Immature natural killer cell (primary cell): ENCODE data around the gene PRKAR2B. TPM values are rescaled to one million over a fixed set of nuclear protein-coding genes. Genes with fewer than 3 reads are reported as not detected.
A peak's percentile ranks its signal among the peaks of the same experiment; 100 is the strongest.
"Not testable (repeated sequence)": the region's sequence is repeated elsewhere in the genome, so short reads cannot be mapped to it uniquely, and the experiment has no call there.

Experiments used
- DNase-seq, 3 donors: peaks; one replicate each; pipeline ENCODE4 v3.0.0; 2022; ENCODE audit warnings: mixed read lengths in 1 of 3
- H3K27ac Mint-ChIP-seq, 6 donors: one replicate each; pipeline ENCODE4 v1.8.0; 2020; ENCODE audit warnings: mixed read lengths in 6 of 6, mild to moderate bottlenecking in 5 of 6, inconsistent platforms in 4 of 6, moderate library complexity in 3 of 6
- H3K27me3 Mint-ChIP-seq, 3 donors: one replicate each; pipeline ENCODE4 v1.8.0; 2020 to 2021; ENCODE audit warnings: low read depth in 3 of 3, mild to moderate bottlenecking in 3 of 3, mixed read lengths in 3 of 3, moderate library complexity in 3 of 3, inconsistent platforms in 1 of 3
- H3K36me3 Mint-ChIP-seq, 3 donors: one replicate each; pipeline ENCODE4 v1.8.0; 2020; ENCODE audit warnings: mixed read lengths in 3 of 3, inconsistent platforms in 2 of 3, mild to moderate bottlenecking in 2 of 3
- H3K4me1 Mint-ChIP-seq, 2 donors: one replicate each; pipeline ENCODE4 v1.8.0; 2020; ENCODE audit warnings: inconsistent platforms in 2 of 2, mild to moderate bottlenecking in 2 of 2, mixed read lengths in 2 of 2, moderate library complexity in 1 of 2
- H3K4me3 Mint-ChIP-seq, 5 donors: one replicate each; pipeline ENCODE4 v1.8.0; 2020; ENCODE audit warnings: mild to moderate bottlenecking in 5 of 5, mixed read lengths in 5 of 5, inconsistent platforms in 3 of 5, moderate library complexity in 3 of 5
- H3K9me3 Mint-ChIP-seq, 6 donors: one replicate each; pipeline ENCODE4 v1.8.0; 2020; ENCODE audit warnings: mild to moderate bottlenecking in 6 of 6, mixed read lengths in 6 of 6, inconsistent platforms in 4 of 6, moderate library complexity in 3 of 6
- polyA plus RNA-seq, 3 donors: library from polyadenylated mRNA; unstranded; fragments of 300-500 nt; fragmentation: Illumina TruSeq; gene quantifications; one replicate each; pipeline ENCODE4 v1.2.3, GENCODE V29; 2021

Gene PRKAR2B
- polyA plus RNA-seq, 3 donors from 2014 or later, result 0.74 to 5.9 (median 1.7) TPM

GRCh38 chr7:107035446-107035845 lies 9.1 kb upstream of the PRKAR2B start:
- Mint-ChIP-seq H3K27me3 (peaks cover 0 to 6% (median 0%) of the 10 kb centered on the region in 3 donors), H3K36me3 (peaks cover 0 to 3% (median 0%) of the 10 kb centered on the region in 3 donors), H3K4me1 (no peaks in the 10 kb centered on the region), H3K9me3 (peaks cover 0 to 6% (median 0%) of the 10 kb centered on the region in 6 donors), H3K27ac (no peak overlapping the region), H3K4me3 (no peak overlapping the region)
- DNase-seq, result no peak

DNA sequence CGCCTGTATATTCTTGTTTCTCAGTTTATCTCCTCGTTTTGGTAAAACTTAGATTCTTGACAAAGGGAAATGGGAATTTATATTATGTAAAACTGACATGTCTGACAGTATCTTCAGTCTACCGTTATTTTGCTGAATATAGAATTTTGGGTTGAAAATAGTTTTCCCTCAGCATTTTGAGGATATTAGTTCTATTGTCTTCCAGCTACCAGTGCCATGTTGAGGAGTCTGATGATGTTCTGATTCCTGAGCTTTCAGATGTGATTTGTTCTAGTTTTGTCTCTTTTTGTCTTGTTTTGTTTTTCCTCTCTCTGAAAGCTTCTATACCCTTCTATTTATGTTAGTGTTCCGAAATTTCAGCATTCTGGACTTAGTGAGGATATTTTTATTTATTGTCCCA lies 8.0 kb upstream of the PRKAR2B start:
- Mint-ChIP-seq H3K36me3 (peaks cover 0 to 3% (median 0%) of the 10 kb centered on the region in 3 donors), H3K27ac (no peak overlapping the region), H3K9me3 (peaks cover 0 to 6% (median 0%) of the 10 kb centered on the region in 6 donors), H3K4me1 (no peaks in the 10 kb centered on the region), H3K27me3 (peaks cover 0 to 7% (median 0%) of the 10 kb centered on the region in 3 donors), H3K4me3 (no peak overlapping the region)
- DNase-seq, result no peak

- Mint-ChIP-seq H3K9me3 (peaks cover 0 to 6% (median 0%) of the 10 kb centered on the region in 6 donors), H3K36me3 (peaks cover 0 to 3% (median 0%) of the 10 kb centered on the region in 3 donors), H3K27me3 (peaks cover 0 to 8% (median 0%) of the 10 kb centered on the region in 3 donors), H3K4me1 (no peaks in the 10 kb centered on the region), H3K4me3 (no peak overlapping the region), H3K27ac (no peak overlapping the region)
- DNase-seq, result no peak
These were observed 6.5 kb upstream of the PRKAR2B start for GRCh38 chr7:107037717-107038603.

DNA sequence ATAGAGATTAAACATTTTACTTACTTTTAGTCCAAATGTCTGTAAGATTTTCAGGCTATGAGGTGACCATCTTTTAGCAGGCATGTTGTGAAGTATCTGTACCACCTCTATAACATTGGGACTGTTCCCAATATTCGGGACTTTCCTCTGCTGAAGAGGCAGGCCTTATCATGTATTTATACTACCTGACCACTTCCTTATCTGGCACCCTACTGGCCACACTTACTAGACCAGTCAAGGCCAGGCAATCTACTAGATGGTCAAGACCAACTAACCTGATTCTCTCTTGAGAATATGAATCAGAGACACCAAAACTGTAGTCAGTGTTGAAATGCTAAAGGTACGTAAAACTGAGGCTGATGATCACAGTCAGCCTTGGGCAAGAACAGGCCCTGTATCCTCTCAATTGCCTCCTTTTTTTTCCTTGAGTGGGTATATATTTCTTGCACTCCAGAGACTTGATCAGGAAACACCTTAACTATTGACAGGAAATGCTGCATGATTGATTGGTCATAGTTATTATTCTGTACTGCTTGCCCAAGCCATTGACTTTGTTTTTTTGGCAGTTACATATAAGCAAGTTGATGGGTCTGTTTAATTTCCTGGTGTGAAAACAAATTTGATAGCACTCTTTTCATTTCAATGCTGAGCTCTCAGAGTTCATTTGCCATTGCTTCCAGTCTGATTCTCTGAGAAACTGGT lies 5.2 kb upstream of the PRKAR2B start:
- Mint-ChIP-seq H3K36me3 (peaks cover 0 to 3% (median 0%) of the 10 kb centered on the region in 3 donors), H3K27me3 (peaks cover 0 to 14% (median 4%) of the 10 kb centered on the region in 3 donors), H3K27ac (no peak overlapping the region), H3K4me3 (no peak overlapping the region), H3K4me1 (peaks cover 2 to 6% of the 10 kb centered on the region in 2 donors), H3K9me3 (peaks cover 0 to 6% (median 0%) of the 10 kb centered on the region in 6 donors)
- DNase-seq, result no peak

DNA sequence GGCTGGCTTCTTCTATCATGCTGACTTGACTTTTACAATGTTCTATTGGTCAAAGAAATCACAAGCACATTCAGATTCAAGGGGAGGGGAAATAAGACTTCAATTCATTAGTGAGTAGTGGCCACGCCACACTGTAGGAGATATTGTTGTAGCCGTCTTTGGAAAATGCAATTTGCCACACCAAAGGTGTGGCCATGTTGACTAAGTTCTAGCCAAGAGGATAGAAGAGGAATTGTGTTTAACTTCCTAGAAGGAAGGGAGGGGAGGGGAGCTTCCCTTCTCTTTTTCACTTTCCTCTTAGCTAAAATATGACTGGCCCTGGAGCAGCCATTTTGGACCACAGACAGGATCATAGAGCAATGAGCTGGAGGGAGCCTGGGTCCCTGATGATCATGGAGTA lies 3.4 kb upstream of the PRKAR2B start:
- H3K4me3 Mint-ChIP-seq, result no peak overlapping the region
- H3K9me3 Mint-ChIP-seq, result peaks cover 0 to 6% (median 0%) of the 10 kb centered on the region in 6 donors
- no peak for DNase-seq
- H3K27me3 Mint-ChIP-seq, result peaks cover 2 to 23% (median 11%) of the 10 kb centered on the region in 3 donors
- H3K27ac Mint-ChIP-seq, result no peak overlapping the region
- peaks cover 8 to 17% of the 10 kb centered on the region in 2 donors for H3K4me1 Mint-ChIP-seq
- peaks cover 0 to 3% (median 0%) of the 10 kb centered on the region in 3 donors for H3K36me3 Mint-ChIP-seq

- Mint-ChIP-seq H3K4me1 (peaks cover 8 to 19% of the 10 kb centered on the region in 2 donors), H3K27ac (peak overlapping the region in 1 of 6 donors; percentile 13), H3K27me3 (peaks cover 4 to 24% (median 16%) of the 10 kb centered on the region in 3 donors)
- DNase-seq, H3K9me3 Mint-ChIP-seq, H3K4me3 Mint-ChIP-seq, H3K36me3 Mint-ChIP-seq: not testable (repeated sequence)
These were observed 2.7 kb upstream of the PRKAR2B start for GRCh38 chr7:107041764-107042163.

DNA sequence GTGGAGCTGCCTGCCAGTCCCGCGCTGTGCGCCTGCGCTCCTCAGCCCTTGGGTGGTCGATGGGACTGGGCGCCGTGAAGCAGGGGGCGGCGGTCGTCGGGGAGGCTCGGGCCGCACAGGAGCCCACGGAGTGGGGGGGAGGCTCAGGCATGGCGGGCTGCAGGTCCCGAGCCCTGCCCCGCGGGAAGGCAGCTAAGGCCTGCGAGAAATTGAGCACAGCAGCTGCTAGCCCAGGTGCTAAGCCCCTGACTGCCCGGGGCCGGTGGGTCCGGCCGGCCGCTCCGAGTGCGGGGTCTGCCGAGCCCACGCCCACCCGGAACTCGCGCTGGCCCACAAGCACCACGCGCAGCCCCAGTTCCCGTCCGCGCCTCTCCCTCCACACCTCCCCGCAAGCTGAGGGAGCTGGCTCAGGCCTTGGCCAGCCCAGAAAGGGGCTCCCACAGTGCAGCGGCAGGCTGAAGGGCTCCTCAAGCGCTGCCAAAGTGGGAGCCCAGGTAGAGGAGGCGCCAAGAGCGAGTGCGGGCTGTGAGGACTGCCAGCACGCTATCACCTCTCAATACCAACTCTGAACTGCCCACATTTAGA lies 2.1 kb upstream of the PRKAR2B start:
- H3K36me3 Mint-ChIP-seq, DNase-seq, H3K4me3 Mint-ChIP-seq, H3K27ac Mint-ChIP-seq, H3K9me3 Mint-ChIP-seq: not testable (repeated sequence)
- Mint-ChIP-seq H3K27me3 (peaks cover 4 to 28% (median 16%) of the 10 kb centered on the region in 3 donors), H3K4me1 (peaks cover 8 to 19% of the 10 kb centered on the region in 2 donors)

DNA sequence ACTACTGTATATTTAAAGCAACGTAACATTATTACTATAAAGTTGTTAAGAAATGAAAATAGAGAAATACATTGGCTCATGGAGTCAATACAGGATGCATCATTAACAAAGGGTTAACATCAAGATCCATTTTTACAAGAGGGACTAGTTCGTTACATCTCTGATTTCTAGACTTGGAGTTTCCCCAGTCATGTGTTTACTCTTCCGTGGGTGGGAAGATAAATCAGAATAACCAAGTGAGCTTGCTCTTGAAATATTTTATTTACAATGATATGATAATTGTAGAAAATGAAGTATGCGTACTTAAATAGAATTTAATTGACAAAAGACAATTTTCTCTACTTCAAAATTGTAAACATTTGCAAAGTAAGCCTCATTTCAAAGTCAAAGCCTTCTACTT lies 1.0 kb upstream of the PRKAR2B start:
- Mint-ChIP-seq H3K9me3 (no peaks in the 10 kb centered on the region), H3K4me1 (peaks cover 8 to 19% of the 10 kb centered on the region in 2 donors), H3K27ac (peak overlapping the region in 2 of 6 donors; percentile 17 to 65), H3K4me3 (peak overlapping the region in 4 of 5 donors; percentile 29 to 81 (median 77)), H3K36me3 (no peaks in the 10 kb centered on the region), H3K27me3 (peaks cover 4 to 30% (median 22%) of the 10 kb centered on the region in 3 donors)
- no peak for DNase-seq

GRCh38 chr7:107043921-107044346 lies 571 bp upstream of the PRKAR2B start:
- DNase-seq, result no peak
- H3K36me3 Mint-ChIP-seq, result no peaks in the 10 kb centered on the region
- H3K4me3 Mint-ChIP-seq, result peak overlapping the region; percentile 76 to 81 (median 78)
- peaks cover 8 to 19% of the 10 kb centered on the region in 2 donors for H3K4me1 Mint-ChIP-seq
- peak overlapping the region in 4 of 6 donors; percentile 12 to 69 (median 46) for H3K27ac Mint-ChIP-seq
- no peaks in the 10 kb centered on the region for H3K9me3 Mint-ChIP-seq
- H3K27me3 Mint-ChIP-seq, result peaks cover 4 to 29% (median 25%) of the 10 kb centered on the region in 3 donors

DNA sequence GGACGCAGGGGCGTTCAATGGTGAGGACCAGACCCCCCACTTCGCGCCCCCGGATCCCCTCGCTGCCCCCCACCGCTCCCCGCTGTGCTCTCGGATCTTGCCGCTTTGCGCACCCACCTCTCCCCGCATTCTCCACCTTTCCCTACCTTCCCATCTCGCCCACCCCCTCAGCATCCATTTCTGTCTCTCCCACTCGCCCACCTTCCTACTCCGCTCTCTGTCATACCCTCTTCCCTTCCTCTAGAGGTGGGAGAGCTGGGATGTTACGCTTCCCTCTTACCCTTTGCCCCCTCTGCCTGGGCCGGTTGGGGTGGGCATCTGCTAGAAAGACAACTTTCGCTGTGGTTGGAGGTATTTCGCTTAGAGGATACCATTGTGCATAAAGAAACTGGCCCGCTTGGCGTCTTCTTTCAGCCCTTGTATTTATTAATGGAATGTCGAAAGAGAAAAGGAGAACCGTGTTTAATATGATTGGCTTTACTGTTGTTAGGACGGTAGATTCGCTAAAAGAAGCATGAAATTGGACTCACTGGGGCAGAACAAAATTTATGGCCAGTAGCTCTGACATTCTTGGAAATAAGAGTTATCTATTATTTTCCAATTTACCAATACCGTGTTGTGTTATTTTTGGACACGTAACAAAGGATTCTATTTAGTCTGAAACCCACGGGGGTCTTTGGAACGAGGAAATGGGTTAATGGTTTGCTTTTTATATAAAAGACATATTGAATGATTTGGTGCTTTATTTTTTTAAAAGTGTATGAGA lies 873 bp downstream of the PRKAR2B start:
- Mint-ChIP-seq H3K4me3 (peak overlapping the region; percentile 78 to 91 (median 89)), H3K36me3 (no peaks in the 10 kb centered on the region), H3K27ac (peak overlapping the region in 2 of 6 donors; percentile 13 to 22), H3K27me3 (peaks cover 6 to 29% (median 25%) of the 10 kb centered on the region in 3 donors), H3K4me1 (peaks cover 8 to 19% of the 10 kb centered on the region in 2 donors), H3K9me3 (no peaks in the 10 kb centered on the region)
- DNase-seq, result no peak

DNA sequence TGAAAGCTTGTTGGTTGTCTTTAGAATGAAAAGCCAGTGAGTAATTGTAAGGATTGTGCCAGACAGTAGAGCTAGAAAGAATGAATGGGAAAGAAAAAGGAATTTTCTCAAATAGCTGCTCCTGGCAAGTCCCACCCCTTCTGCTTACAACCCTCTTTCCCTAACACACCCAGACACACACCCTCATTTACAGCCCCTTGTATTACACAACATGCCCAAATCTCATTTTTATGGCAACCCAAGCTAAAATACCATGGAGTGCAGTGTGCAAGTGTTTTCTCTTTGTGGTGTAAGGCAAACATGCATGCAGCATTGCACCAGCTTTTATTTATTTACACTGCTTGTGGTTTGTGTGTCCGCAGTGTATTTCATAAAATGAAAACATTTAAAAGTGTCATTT lies 1.5 kb downstream of the PRKAR2B start:
- Mint-ChIP-seq H3K4me1 (peaks cover 8 to 19% of the 10 kb centered on the region in 2 donors), H3K27me3 (peaks cover 6 to 29% (median 25%) of the 10 kb centered on the region in 3 donors), H3K27ac (no peak overlapping the region), H3K36me3 (no peaks in the 10 kb centered on the region), H3K4me3 (peak overlapping the region; percentile 15 to 91 (median 82)), H3K9me3 (no peaks in the 10 kb centered on the region)
- DNase-seq, result no peak

GRCh38 chr7:107046491-107047259 lies 2.2 kb downstream of the PRKAR2B start:
- DNase-seq, result no peak
- Mint-ChIP-seq H3K4me1 (peaks cover 8 to 19% of the 10 kb centered on the region in 2 donors), H3K27me3 (peaks cover 6 to 27% (median 25%) of the 10 kb centered on the region in 3 donors), H3K9me3 (no peaks in the 10 kb centered on the region), H3K4me3 (peak overlapping the region in 1 of 5 donors; percentile 6), H3K36me3 (no peaks in the 10 kb centered on the region), H3K27ac (no peak overlapping the region)
